MM.1S (cell line): Measurements from ENCODE around the gene ZNF45.

Experiments
- CTCF ChIP-seq: fragments of 300-600 bp; sonication (generic); IDR thresholded peaks from 2 replicates; pipeline ENCODE4 v1.5.1; 2016; ENCODE audit warnings: antibody characterized with exemption, low read length, mixed read lengths
- EZH2phosphoT487 ChIP-seq: fragments of 300-600 bp; sonication (generic); IDR thresholded peaks from 2 replicates; pipeline ENCODE4 v1.6.1; 2018; ENCODE audit warnings: antibody characterized with exemption, low read length

- TF ChIP-seq CTCF (no peak), EZH2phosphoT487 (no peak)
Observed at GRCh38 chr19:43913383-43913782, 21.7 kb downstream of the ZNF45 start.
